GM08714 (cell line): ENCODE data around the gene HABP2.

Experiments used
- H3K4me3 ChIP-seq: fragments of 200-500 bp; sonication (Bioruptor generic); 2 replicates; pipeline ENCODE4 v1.5.1; 2014; ENCODE audit warnings: mild to moderate bottlenecking, low read length, inconsistent platforms
- ZNF274 ChIP-seq: IDR thresholded peaks from 2 replicates; pipeline ENCODE4 v1.6.1; 2012; ENCODE audit warnings: mild to moderate bottlenecking, low read depth, low read length

HABP2 gene

GRCh38 chr10:113589201-113589770 is 36.4 kb downstream of the HABP2 start:
- H3K4me3 ChIP-seq = no peak overlapping the region
- no peak for TF ChIP-seq ZNF274

- no peak for TF ChIP-seq ZNF274
- H3K4me3 ChIP-seq = no peak overlapping the region
Observed at GRCh38 chr10:113590581-113590980, 37.7 kb downstream of the HABP2 start.

GRCh38 chr10:113592380-113592779 is 39.5 kb downstream of the HABP2 start:
- TF ChIP-seq ZNF274 = no peak
- H3K4me3 ChIP-seq = no peak overlapping the region

- TF ChIP-seq ZNF274 = no peak
- H3K4me3 ChIP-seq = no peak overlapping the region
Observed at GRCh38 chr10:113594652-113595051, 41.8 kb downstream of the HABP2 start.

GRCh38 chr10:113600569-113600968 is 47.7 kb downstream of the HABP2 start:
- TF ChIP-seq ZNF274 = no peak
- H3K4me3 ChIP-seq = no peak overlapping the region

GRCh38 chr10:113603057-113603777 is 50.4 kb downstream of the HABP2 start:
- no peak overlapping the region for H3K4me3 ChIP-seq
- no peak for TF ChIP-seq ZNF274

GRCh38 chr10:113604572-113604971 is 51.7 kb downstream of the HABP2 start:
- no peak for TF ChIP-seq ZNF274
- no peak overlapping the region for H3K4me3 ChIP-seq

- no peak overlapping the region for H3K4me3 ChIP-seq
- TF ChIP-seq ZNF274 = no peak
Observed at GRCh38 chr10:113605268-113605978, 52.6 kb downstream of the HABP2 start.

- no peak overlapping the region for H3K4me3 ChIP-seq
- no peak for TF ChIP-seq ZNF274
Observed at GRCh38 chr10:113609704-113610108, 56.9 kb downstream of the HABP2 start.

GRCh38 chr10:113610631-113611601 is 58.1 kb downstream of the HABP2 start:
- H3K4me3 ChIP-seq = no peak overlapping the region
- TF ChIP-seq ZNF274 = no peak

- TF ChIP-seq ZNF274 = no peak
- H3K4me3 ChIP-seq = no peak overlapping the region
Observed at GRCh38 chr10:113612154-113612553, 59.3 kb downstream of the HABP2 start.

- no peak for TF ChIP-seq ZNF274
Observed at GRCh38 chr10:113613427-113613826, 60.6 kb downstream of the HABP2 start.

GRCh38 chr10:113613977-113614690 is 61.3 kb downstream of the HABP2 start:
- H3K4me3 ChIP-seq = no peak overlapping the region
- TF ChIP-seq ZNF274 = no peak

More at GRCh38 chr10:113613427-113613826, 60.6 kb downstream of the HABP2 start:
- H3K4me3 ChIP-seq = no peak overlapping the region
